GM18907 (cell line): Measurements from ENCODE around the gene TLR5.
A peak's percentile ranks its signal among the peaks of the same experiment; 100 is the strongest.

Experiments
- ATAC-seq: cut with Tn5 transposase; IDR thresholded peaks from one replicate; pipeline ENCODE4 v1.9.1; 2021; ENCODE audit warnings: mild to moderate bottlenecking, moderate library complexity; ENCODE audit not compliant: unreplicated experiment

TLR5 gene

GRCh38 chr1:223147873-223148272, 4.8 kb upstream of the TLR5 start:
- ATAC-seq = no peak

- no peak for ATAC-seq
Measured at GRCh38 chr1:223147409-223147808, 4.4 kb upstream of the TLR5 start.

DNA sequence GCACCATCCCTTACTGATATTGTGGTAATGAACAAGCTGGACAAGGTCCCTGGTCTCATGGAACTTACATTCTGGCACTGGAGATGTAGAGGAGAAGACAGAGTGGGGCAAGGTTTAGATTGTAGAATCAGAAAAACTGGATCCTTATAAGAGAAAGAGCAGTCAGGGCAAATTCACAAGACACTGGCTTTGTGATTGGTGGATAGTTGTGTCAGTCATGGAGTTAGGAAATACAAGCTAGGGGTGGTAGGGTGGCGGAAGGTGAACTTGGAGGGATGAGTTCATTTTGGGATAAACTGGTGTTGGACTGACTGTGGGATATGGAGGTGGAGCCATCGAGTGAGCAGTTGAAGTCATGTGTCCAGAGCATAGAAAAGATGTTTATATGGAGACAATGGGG, 3.7 kb upstream of the TLR5 start:
- no peak for ATAC-seq

GRCh38 chr1:223144914-223145313, 1.9 kb upstream of the TLR5 start:
- no peak for ATAC-seq

GRCh38 chr1:223144431-223144830, 1.4 kb upstream of the TLR5 start:
- ATAC-seq = no peak

- ATAC-seq = peak; percentile 24
Measured at GRCh38 chr1:223143537-223144248, 645 bp upstream of the TLR5 start.

DNA sequence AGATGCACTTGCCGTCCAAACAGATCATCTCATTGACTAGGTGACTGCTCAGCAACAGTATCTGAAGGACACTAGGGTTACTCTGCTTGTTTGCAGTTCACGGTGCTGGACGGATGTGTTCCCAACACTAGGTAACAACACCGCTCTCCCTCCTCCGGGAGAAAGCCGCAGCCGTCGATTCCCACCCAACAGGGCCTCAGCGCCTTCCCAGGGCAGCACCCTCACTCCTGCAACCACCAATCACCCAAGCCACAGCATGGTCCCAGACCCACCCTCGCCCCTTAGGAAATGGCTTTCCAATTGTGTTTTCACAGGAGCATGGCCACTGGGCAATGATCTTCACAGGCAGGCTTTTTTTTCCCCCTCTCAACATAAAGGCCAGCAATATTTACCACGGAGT, 779 bp downstream of the TLR5 start:
- ATAC-seq = no peak

- no peak for ATAC-seq
Measured at GRCh38 chr1:223140611-223141405, 2.2 kb downstream of the TLR5 start.

- ATAC-seq = no peak
Measured at GRCh38 chr1:223137455-223138085, 5.5 kb downstream of the TLR5 start.

DNA sequence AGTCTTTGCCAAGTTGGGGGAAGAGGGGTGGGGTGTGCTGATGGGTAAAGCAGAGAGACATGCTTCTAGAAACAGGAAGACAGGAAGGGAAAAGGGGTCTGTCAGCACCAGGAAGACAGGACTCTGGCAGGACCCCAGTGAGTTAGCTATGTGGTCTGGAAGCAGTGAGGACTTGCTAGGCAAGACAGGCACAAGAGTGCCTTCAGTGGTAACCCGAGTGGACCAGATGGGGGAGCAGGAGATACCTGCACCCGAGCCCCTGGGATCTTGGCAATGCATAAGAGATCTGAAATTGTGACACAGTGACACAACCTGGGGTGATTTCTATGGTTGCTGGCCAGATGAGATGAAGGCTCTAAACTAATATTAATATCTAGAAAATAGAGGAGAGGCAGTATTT, 7.0 kb downstream of the TLR5 start:
- no peak for ATAC-seq

DNA sequence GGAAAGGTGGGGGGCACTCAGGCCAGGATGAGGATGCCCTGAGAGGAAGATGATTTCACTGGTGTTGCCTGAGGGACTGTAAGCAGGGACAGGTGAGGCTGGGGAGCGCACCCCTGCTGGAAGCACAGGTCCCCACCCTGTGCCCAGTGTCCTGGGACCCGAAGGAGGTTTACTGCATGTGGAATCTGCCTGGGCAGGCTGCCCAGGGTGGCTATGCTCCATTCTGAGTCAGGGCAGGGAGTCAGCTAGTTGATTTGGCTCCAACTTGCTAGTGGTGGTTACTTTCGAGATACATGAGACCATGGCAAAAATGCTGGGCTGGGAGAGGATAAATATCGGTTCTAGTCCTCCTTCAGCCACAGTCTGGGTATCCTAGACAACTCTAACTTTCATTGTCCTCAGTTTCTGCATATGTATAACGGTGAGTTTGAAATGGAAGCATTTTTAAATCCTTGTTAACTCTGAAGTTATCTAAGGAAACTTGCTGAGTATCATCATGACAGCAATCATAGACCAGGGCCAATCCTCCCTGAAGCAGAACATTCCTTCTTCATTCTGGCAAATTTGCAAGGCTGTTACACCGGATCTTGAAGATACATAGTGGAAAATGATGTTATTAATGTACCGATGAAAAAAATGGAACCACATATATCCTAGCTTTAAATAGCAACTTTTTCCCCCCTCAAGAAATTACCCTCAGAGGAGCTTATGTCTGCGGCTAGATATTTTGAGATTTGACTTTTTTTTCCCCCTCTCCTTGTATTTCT, 7.7 kb downstream of the TLR5 start:
- no peak for ATAC-seq

- peak; percentile 85 for ATAC-seq
Measured at GRCh38 chr1:223133824-223134435, 9.1 kb downstream of the TLR5 start.

GRCh38 chr1:223133306-223133823, 9.7 kb downstream of the TLR5 start:
- ATAC-seq = peak; percentile 10

DNA sequence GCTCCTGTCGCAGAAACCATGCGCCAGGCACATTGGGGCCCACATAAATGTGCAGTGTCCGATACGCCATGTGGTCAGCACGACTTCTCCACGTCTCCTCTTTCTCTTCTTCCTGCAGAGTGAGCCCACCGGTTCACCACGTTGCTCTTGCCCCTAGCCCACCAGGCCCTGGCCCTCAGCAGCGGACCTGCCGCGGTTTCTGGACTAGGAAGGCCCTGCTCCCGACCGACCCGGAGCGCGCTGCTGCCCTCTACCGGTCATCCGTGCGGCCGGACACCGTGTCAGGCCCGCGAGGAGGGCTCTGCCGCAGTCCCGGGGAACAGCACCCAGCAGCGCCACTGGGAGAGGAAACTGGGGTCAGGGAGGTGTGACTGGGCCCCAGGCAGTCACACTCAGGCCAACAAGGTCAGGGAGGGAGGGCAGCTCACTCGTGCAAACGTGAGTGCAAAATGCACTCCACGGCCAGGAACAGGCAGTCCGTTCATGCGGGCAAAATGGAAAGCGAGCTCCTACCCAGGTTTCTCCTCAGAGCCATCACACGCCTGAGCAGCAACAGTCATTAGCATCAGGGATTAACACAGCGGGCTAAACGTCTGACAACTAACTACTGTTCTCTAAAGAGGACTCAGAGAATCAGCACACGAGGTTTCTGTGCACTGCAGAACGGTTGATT, 13.7 kb downstream of the TLR5 start:
- ATAC-seq = peak; percentile 63

- ATAC-seq = no peak
Measured at GRCh38 chr1:223126741-223127140, 16.3 kb downstream of the TLR5 start.

- ATAC-seq = no peak
Measured at GRCh38 chr1:223125766-223126165, 17.3 kb downstream of the TLR5 start.

GRCh38 chr1:223123011-223123610, 19.9 kb downstream of the TLR5 start:
- ATAC-seq = no peak

DNA sequence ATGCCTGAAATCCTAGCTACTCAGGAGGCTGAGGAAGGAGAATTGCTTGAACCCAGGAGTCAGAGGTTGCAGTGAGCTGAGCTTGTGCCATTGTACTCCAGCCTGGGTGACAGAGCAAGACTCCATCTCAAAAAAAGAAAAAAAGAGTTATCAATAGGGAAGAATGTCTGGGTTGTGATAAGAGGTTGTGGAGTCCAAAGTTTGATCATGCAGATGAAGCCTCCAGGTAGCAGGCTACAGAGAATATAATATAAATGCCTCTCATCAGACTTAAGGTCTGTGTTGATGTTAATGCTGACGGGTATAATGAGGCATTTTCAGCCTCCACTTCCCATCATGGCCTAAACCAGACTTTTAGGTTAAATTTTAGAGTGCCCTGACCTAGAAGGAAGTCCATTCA, 24.6 kb downstream of the TLR5 start:
- ATAC-seq = no peak

- no peak for ATAC-seq
Measured at GRCh38 chr1:223116950-223117349, 26.1 kb downstream of the TLR5 start.

DNA sequence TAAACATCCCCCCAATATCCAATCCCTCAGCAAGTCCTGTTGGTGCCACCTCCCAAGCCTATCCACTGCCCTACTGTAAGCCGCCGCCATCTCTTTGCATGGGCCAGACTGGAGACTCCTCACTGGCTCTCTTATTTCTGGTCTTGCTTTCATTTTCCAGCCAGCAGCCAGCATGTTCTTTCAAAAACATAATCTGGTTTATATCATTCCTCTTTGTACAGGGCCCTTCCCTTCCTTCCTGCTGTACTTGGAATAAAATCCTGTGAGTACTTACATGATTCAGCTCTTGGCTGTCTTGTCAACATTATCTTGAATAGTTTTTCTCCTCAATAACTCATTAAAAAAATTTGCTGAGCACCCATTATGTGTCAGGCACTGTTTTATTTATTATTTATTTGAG, 28.2 kb downstream of the TLR5 start:
- ATAC-seq = no peak
